Activated naive CD4-positive, alpha-beta T cell treated with anti-CD3 and anti-CD28 coated beads for 36 hours (primary cell): ENCODE measurements around the gene SLC13A4. TPM values are rescaled to one million over a fixed set of nuclear protein-coding genes. Genes with fewer than 3 reads are reported as not detected.

Source experiments
- CTCF ChIA-PET: fragments of 350-600 bp; sonication (Branson Sonifier 250); formaldehyde crosslinking; loops from one replicate; lab custom pipeline; 2021; ENCODE audit warnings: antibody characterized with exemption; lab: Charles Lee
- DNase-seq: peaks from one replicate; pipeline ENCODE4 v3.0.0-alpha.2; 2020
- H3K27ac Mint-ChIP-seq: one replicate; pipeline ENCODE4 v1.8.0; 2021; ENCODE audit warnings: mild to moderate bottlenecking, mixed read lengths
- H3K27me3 Mint-ChIP-seq: one replicate; pipeline ENCODE4 v1.8.0; 2021; ENCODE audit warnings: low read depth, mixed read lengths
- H3K36me3 Mint-ChIP-seq: one replicate; pipeline ENCODE4 v1.8.0; 2021; ENCODE audit warnings: low read depth, mixed read lengths
- H3K4me1 Mint-ChIP-seq: one replicate; pipeline ENCODE4 v1.8.0; 2021; ENCODE audit warnings: low read depth, mixed read lengths
- H3K4me3 Mint-ChIP-seq: one replicate; pipeline ENCODE4 v1.8.0; 2021; ENCODE audit warnings: mild to moderate bottlenecking, moderate library complexity, mixed read lengths
- H3K9me3 Mint-ChIP-seq: one replicate; pipeline ENCODE4 v1.8.0; 2021; ENCODE audit warnings: mixed read lengths
- intact Hi-C: fragments of 100-400 bp; cut with micrococcal nuclease; formaldehyde crosslinking; loops from one replicate; pipeline ENCODE4 v1.15.1; 2023
- total RNA-seq, 2 experiments: library from RNA; stranded (reverse); gene quantifications; one replicate each; pipeline ENCODE4 v1.2.3, GENCODE V29; 2021

Gene SLC13A4
- total RNA-seq, 2 experiments from 2014 or later: not detected

- no peaks in the 10 kb centered on the region for H3K9me3 Mint-ChIP-seq
- H3K4me3 Mint-ChIP-seq: no peak overlapping the region
- intact Hi-C loops: loop anchor here (10.0 kb wide), 1 partner anchor 670 kb away; no protein-coding TSS in a partner anchor
- CTCF ChIA-PET: interaction anchor here (1.2 to 4.6 kb wide), 2 partner anchors 10 to 20 kb away, joined by 4 to 29 read pairs; no protein-coding TSS in a partner anchor
- DNase-seq: no peak
- H3K27me3 Mint-ChIP-seq: no peaks in the 10 kb centered on the region
- no peak overlapping the region for H3K27ac Mint-ChIP-seq
- peaks cover 16% of the 10 kb centered on the region for H3K36me3 Mint-ChIP-seq
- H3K4me1 Mint-ChIP-seq: peaks cover 65% of the 10 kb centered on the region
Measured at GRCh38 chr7:135665042-135665441, 62.9 kb downstream of the SLC13A4 start.

DNA sequence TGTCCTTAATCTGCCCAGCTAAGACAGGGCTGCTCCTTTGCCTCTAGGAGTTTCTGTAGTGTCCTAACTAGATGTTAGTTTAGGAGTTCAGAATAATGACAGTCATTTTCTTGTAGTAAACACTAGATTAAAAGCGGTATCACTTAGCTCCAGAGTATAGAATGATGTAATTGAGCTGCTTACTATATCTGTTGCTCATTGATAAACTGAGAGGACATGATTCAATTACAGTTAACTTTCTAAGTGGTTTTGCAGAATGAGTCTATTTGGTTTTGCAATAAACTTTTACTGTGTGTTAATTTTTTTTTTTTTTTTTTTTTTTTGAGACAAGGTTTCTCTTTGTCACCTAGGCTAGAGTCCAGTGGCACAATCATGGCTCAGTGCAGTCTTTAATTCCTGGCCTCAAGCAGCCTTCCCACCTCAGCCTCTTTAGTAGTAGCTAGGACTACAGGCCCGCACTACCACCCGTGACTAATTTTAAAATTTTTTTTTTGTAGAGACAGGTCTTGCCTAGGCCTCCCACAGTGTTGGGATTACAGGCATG lies 63.9 kb downstream of the SLC13A4 start:
- Mint-ChIP-seq H3K27me3 (no peaks in the 10 kb centered on the region), H3K9me3 (no peaks in the 10 kb centered on the region), H3K4me1 (peaks cover 59% of the 10 kb centered on the region), H3K4me3 (peak overlapping the region; percentile 65), H3K36me3 (peaks cover 16% of the 10 kb centered on the region), H3K27ac (peak overlapping the region; percentile 83)
- intact Hi-C loops: loop anchor here (1.0 to 10.0 kb wide), 3 partner anchors 353 to 669 kb away; no protein-coding TSS in a partner anchor
- DNase-seq: peak; percentile 9
- CTCF ChIA-PET: interaction anchor here (0.6 to 4.6 kb wide), 4 partner anchors 9 to 164 kb away, joined by 3 to 29 read pairs (median 7); no protein-coding TSS in a partner anchor

DNA sequence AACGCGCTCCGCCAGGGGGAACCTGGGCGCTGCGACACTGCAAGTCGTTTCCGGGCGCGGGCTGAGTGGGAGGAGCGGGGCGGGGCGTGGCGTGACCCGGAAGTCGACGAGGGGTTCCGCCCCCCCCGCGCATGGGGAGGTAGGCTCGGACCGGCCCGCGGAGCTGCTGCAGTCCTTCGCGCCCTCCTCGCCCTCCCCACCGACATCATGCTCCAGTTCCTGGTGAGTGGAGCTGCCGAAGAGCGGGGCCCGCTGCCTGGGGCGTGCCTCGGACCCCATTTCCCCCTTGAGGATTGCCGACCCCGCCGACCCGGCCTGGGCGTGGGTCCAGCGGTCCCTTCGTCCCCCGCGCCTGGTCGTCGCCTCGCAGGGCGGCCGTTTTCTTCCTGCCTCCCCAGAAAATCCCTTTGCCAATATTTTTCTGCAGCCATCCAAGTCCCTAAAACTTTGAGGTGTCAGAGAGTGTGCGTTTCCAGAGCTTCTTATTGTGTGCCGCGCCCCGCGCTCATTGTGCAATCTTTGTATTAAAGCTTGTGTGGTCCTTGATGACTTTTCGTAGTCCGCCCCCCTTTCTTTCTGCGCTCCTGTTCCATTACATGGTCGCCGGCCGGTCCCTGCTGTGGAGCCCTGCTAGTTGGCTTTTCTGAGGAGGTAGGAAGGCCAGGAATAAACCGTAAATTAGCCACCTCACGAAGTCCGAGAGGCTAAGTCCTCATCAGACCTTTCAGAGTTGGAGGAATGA lies 65.4 kb downstream of the SLC13A4 start, which contains the start of gene STMP1:
TSS of gene STMP1 (plus strand) at position 142 of the 742 bp plus-strand sequence.
- H3K27me3 Mint-ChIP-seq: no peaks in the 10 kb centered on the region
- peaks cover 46% of the 10 kb centered on the region for H3K4me1 Mint-ChIP-seq
- H3K36me3 Mint-ChIP-seq: peaks cover 11% of the 10 kb centered on the region
- H3K4me3 Mint-ChIP-seq: peak within 1 kb of the TSS; percentile 98
- peak; percentile 97 for DNase-seq
- no peaks in the 10 kb centered on the region for H3K9me3 Mint-ChIP-seq
- intact Hi-C loops: loop anchor here (1.0 to 10.0 kb wide), 10 partner anchors 48 to 668 kb away; partner anchors contain the start of genes CNOT4, MTPN and WDR91
- peak within 1 kb of the TSS; percentile 96 for H3K27ac Mint-ChIP-seq
- CTCF ChIA-PET: interaction anchor here (0.6 to 4.6 kb wide), 9 partner anchors 8 to 153 kb away, joined by 3 to 29 read pairs (median 4); no protein-coding TSS in a partner anchor

GRCh38 chr7:135662123-135662372 lies 65.9 kb downstream of the SLC13A4 start:
- H3K27me3 Mint-ChIP-seq: no peaks in the 10 kb centered on the region
- H3K4me3 Mint-ChIP-seq: peak overlapping the region; percentile 98
- CTCF ChIA-PET: interaction anchor here (1.0 to 4.6 kb wide), 6 partner anchors 11 to 154 kb away, joined by 3 to 29 read pairs (median 4); no protein-coding TSS in a partner anchor
- peaks cover 10% of the 10 kb centered on the region for H3K36me3 Mint-ChIP-seq
- intact Hi-C loops: loop anchor here (1.0 to 10.0 kb wide), 10 partner anchors 49 to 667 kb away; partner anchors contain the start of genes CNOT4, MTPN and WDR91
- no peaks in the 10 kb centered on the region for H3K9me3 Mint-ChIP-seq
- DNase-seq: no peak
- H3K4me1 Mint-ChIP-seq: peaks cover 46% of the 10 kb centered on the region
- H3K27ac Mint-ChIP-seq: peak overlapping the region; percentile 93

- intact Hi-C loops: loop anchor here (1.0 to 10.0 kb wide), 10 partner anchors 49 to 667 kb away; partner anchors contain the start of genes CNOT4, MTPN and WDR91
- Mint-ChIP-seq H3K4me3 (peak overlapping the region; percentile 98), H3K27me3 (no peaks in the 10 kb centered on the region), H3K9me3 (no peaks in the 10 kb centered on the region), H3K27ac (peak overlapping the region; percentile 93), H3K36me3 (peaks cover 9% of the 10 kb centered on the region), H3K4me1 (peaks cover 41% of the 10 kb centered on the region)
- CTCF ChIA-PET: interaction anchor here (1.4 to 4.6 kb wide), 4 partner anchors 11 to 103 kb away, joined by 3 to 29 read pairs (median 7); no protein-coding TSS in a partner anchor
- no peak for DNase-seq
Measured at GRCh38 chr7:135661311-135662122, 66.5 kb downstream of the SLC13A4 start.

DNA sequence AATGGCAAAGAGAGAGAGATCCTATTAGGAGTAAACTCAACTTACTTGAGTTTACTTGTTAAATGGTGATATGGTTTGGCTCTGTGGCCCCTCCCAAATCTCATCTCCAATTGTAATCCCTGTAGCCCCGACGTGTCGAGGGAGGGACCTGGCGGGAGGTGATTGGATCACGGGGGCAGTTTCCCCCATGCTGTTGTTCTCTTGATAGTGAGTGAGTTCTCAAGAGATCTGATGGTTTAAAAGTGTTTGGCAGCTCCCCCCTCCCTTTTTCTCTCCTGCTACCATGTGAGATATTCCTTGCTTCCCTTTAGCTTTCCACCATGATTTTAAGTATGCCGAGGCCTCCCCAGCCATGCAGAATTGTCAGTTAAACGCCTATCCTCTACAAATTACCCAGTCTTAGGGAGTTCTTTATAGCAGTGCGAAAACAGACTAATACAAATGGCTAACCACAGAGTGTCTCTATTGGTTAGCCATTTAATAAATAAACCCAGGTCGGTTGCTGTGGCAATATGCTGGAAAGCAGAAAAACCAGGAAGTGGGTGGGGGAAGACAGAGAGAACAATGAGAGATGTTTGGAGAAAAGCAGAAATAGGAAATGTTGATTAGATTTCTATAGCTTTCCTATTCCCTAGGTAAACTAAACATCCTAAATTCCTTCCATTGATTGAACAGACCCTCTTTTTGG lies 68.7 kb downstream of the SLC13A4 start:
- DNase-seq: no peak
- H3K9me3 Mint-ChIP-seq: no peaks in the 10 kb centered on the region

DNA sequence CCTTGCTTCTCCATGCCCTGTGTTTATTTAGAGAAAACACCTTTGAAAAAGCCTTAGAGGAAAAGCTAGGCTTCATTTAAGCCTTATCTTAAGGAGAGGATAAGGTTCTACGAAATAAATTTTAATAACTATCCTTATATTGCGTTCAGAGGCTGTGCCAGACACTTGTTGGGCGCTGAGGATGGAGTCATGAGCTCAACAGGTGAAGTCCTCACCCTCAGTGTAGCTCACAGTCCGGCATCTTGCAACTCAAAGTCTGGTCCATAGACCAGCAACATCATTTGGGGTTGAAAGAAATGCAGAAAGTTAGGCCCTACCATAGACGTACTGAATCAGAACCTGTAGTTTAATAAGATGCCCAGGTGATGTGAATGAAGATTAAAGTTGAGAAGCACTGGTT lies 69.4 kb downstream of the SLC13A4 start:
- Mint-ChIP-seq H3K27ac (no peak overlapping the region), H3K36me3 (peaks cover 7% of the 10 kb centered on the region), H3K4me1 (peaks cover 13% of the 10 kb centered on the region), H3K27me3 (no peaks in the 10 kb centered on the region), H3K4me3 (no peak overlapping the region), H3K9me3 (no peaks in the 10 kb centered on the region)
- CTCF ChIA-PET: interaction anchor here (0.6 to 1.9 kb wide), 5 partner anchors 12 to 1602 kb away, joined by 3 to 7 read pairs (median 4); no protein-coding TSS in a partner anchor
- intact Hi-C loops: no loop called here
- no peak for DNase-seq

More for the DNA sequence above, 68.7 kb downstream of the SLC13A4 start:
- CTCF ChIA-PET: interaction anchor here (1.3 to 1.9 kb wide), 2 partner anchors 14 to 16 kb away, joined by 5 to 6 read pairs; no protein-coding TSS in a partner anchor
- intact Hi-C loops: no loop called here
- Mint-ChIP-seq H3K27me3 (no peaks in the 10 kb centered on the region), H3K27ac (no peak overlapping the region), H3K36me3 (peaks cover 7% of the 10 kb centered on the region), H3K4me3 (no peak overlapping the region), H3K4me1 (peaks cover 20% of the 10 kb centered on the region)

- Mint-ChIP-seq H3K9me3 (no peaks in the 10 kb centered on the region), H3K4me1 (no peaks in the 10 kb centered on the region), H3K27me3 (no peaks in the 10 kb centered on the region), H3K27ac (no peak overlapping the region), H3K36me3 (peaks cover 9% of the 10 kb centered on the region), H3K4me3 (no peak overlapping the region)
- CTCF ChIA-PET: no interaction called here
- intact Hi-C loops: no loop called here
- DNase-seq: no peak
Measured at GRCh38 chr7:135653340-135654080, 74.5 kb downstream of the SLC13A4 start.

DNA sequence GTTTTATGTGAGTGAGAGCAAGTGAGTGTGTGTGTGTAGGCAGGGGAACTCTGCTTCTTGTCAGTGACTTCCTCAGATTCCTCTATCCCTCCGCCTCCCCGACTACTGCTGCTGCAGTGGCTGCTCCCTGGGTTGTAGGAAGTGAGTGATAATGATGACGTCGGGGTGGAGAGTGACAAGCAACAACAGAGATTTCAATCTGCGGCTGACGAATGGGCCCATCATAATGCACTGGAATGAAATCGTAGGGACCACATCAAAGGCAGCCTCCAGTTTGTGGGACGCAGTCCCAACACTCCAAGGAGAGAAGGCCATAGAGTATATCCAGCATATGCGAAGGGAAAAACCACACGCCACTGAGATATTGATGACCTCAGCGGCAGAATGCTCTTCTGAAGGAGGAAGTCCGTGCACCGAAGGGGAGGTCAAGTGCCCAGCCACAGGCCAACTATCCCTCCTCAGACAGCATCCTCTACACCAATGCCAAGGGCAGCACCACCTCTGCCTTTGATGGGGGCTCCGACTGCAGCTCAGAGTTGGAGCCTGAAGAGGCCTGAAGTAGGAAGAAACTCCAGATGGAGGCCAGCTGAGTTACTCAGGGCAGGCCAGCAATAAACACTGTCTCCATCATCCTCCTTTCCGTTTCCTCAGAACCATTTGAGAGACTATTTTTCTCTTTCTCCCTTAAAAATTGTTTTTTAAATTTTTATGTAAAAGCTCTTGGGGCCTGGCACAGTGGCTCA lies 77.0 kb downstream of the SLC13A4 start:
- CTCF ChIA-PET: interaction anchor here (0.6 to 1.1 kb wide), 4 partner anchors 11 to 369 kb away, joined by 3 to 4 read pairs (median 3); partner anchors contain the start of gene STMP1

DNA sequence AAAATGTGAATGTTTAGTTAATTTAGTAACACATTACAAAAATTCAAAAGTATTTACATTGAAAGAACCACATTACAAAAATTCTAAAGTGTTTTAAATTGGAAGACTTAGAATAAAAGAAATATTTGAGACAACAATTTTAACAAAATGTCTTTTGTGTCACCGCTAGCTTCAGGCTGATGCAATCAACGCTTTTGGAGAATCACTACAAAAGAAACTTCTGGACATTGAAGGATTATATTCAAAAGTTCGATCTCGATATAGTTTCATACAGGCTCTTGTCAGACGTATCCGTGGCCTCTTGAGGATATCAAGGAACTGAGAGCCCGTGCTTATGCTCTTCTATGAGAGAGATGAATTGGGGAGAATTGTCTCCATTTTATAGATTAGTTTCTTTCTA lies 79.8 kb downstream of the SLC13A4 start:
- CTCF ChIA-PET: interaction anchor here (1.2 to 4.8 kb wide), 2 partner anchors 367 to 374 kb away, joined by 4 to 28 read pairs; no protein-coding TSS in a partner anchor
- intact Hi-C loops: no loop called here

More for the DNA sequence above, 77.0 kb downstream of the SLC13A4 start:
- H3K27ac Mint-ChIP-seq: no peak overlapping the region
- no peak overlapping the region for H3K4me3 Mint-ChIP-seq
- intact Hi-C loops: no loop called here
- H3K36me3 Mint-ChIP-seq: peaks cover 15% of the 10 kb centered on the region
- no peaks in the 10 kb centered on the region for H3K27me3 Mint-ChIP-seq
- no peaks in the 10 kb centered on the region for H3K4me1 Mint-ChIP-seq
- no peaks in the 10 kb centered on the region for H3K9me3 Mint-ChIP-seq
- no peak for DNase-seq

More for the DNA sequence above, 79.8 kb downstream of the SLC13A4 start:
- no peak for DNase-seq
- no peaks in the 10 kb centered on the region for H3K4me1 Mint-ChIP-seq
- no peak overlapping the region for H3K4me3 Mint-ChIP-seq
- H3K27ac Mint-ChIP-seq: no peak overlapping the region
- no peaks in the 10 kb centered on the region for H3K27me3 Mint-ChIP-seq
- no peaks in the 10 kb centered on the region for H3K9me3 Mint-ChIP-seq
- peaks cover 34% of the 10 kb centered on the region for H3K36me3 Mint-ChIP-seq
